GM18508 (cell line): ENCODE measurements around the gene PIH1D1.
A peak's percentile ranks its signal among the peaks of the same experiment; 100 is the strongest.

Experiments used
- ATAC-seq: cut with Tn5 transposase; IDR thresholded peaks from one replicate; pipeline ENCODE4 v1.9.1; 2021; ENCODE audit warnings: moderate number of reproducible peaks; ENCODE audit not compliant: insufficient read depth, unreplicated experiment

Gene PIH1D1

GRCh38 chr19:49451430-49452181 is at the start of gene PIH1D1:
PIH1D1 (minus strand) TSS chr19:49451814; CDS start chr19:49451574, 240 bp downstream.
- ATAC-seq, result no peak

GRCh38 chr19:49499030-49499670 is 47.5 kb upstream of the PIH1D1 start:
- no peak for ATAC-seq

DNA sequence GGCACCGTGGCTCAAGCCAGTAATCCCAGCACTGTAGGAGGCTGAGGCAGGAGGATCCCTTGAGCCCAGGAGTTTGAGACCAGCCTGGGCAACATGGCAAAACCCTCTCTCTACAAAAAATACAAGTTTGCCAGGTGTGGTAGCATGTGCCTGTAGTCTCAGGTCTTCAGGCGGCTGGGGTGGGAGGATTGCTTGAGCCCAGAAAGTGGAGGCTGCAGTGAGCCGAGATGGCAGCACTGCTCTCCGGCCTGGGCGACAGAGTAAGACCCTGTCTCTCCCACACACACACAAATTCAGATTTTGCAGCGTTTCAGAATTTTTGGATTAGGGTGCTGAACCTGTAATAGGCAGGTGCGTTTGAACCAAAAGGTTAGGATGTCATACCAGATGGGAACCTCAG is 46.9 kb upstream of the PIH1D1 start:
- no peak for ATAC-seq

GRCh38 chr19:49497789-49498103 is 46.1 kb upstream of the PIH1D1 start:
- no peak for ATAC-seq

- ATAC-seq, result no peak
Measured at GRCh38 chr19:49497047-49497788, 45.6 kb upstream of the PIH1D1 start.

GRCh38 chr19:49496574-49497008 is 45.0 kb upstream of the PIH1D1 start:
- no peak for ATAC-seq

GRCh38 chr19:49492573-49493405 is 41.2 kb upstream of the PIH1D1 start:
- ATAC-seq, result no peak

DNA sequence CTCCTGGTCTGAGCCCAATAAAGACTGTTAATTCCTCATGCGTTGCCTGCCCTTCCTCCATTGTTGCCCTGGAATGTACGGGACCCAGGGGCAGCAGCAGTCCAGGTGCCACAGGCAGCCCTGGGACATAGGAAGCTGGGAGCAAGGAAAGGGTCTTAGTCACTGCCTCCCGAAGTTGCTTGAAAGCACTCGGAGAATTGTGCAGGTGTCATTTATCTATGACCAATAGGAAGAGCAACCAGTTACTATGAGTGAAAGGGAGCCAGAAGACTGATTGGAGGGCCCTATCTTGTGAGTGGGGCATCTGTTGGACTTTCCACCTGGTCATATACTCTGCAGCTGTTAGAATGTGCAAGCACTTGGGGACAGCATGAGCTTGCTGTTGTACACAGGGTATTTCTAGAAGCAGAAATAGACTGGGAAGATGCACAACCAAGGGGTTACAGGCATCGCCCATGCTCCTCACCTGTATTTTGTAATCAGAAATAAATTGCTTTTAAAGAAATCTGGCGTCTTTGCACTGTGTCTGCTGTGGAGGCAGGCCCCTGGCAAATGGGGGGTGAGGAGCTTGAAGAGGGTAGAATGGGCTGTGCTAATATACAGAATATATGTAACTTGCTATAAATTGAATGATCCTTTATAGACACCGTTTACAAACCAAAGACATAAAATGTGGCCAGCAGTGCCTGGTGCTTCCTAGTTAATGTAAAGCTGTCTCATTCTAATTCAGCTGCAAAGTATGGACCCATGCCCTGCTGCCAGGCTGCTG is 40.4 kb upstream of the PIH1D1 start:
- ATAC-seq, result no peak

GRCh38 chr19:49491030-49491803 is 39.6 kb upstream of the PIH1D1 start:
- ATAC-seq, result no peak

GRCh38 chr19:49490287-49491029 is 38.8 kb upstream of the PIH1D1 start:
- no peak for ATAC-seq

GRCh38 chr19:49489601-49490167 is 38.1 kb upstream of the PIH1D1 start:
- no peak for ATAC-seq

- no peak for ATAC-seq
Measured at GRCh38 chr19:49488863-49489537, 37.4 kb upstream of the PIH1D1 start.

DNA sequence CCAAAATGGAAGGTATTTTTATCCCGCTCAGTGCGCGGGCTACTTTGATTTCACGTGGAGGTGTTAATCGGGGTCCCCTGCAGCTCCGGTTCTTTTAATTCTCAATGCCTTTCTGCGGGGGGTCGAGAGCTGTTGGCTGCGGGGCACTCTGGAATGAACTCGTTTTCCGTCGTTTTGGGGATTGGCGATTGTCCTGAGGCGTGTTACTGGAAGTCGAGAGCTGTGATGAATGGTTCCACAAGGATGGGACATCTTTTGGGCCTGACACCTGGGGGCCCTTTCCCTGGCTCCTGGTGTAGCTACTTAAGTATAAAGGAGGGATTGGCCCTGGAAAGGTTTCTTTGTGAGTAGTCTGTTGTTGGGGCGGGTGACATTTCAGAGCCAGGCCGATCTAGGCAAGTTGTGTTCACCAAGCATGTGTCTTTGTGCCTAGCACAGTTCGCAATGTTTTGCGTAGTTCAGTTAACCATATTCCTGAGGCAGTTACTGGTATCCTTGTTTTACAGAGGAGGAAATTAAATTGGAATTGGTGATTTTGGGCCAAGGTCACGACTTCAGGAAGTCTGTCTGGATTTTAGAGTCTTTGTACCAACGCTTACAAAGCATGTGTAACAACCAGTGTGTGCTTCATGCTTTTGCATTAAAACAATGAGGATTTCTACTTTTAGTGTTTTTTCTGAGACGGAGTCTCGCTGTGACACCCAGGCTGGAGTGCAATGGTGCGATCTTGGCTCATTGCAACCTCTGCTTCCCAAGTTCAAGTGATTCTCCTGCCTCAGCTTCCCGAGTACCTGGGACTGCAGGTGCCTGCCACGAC is 36.6 kb upstream of the PIH1D1 start:
- no peak for ATAC-seq

DNA sequence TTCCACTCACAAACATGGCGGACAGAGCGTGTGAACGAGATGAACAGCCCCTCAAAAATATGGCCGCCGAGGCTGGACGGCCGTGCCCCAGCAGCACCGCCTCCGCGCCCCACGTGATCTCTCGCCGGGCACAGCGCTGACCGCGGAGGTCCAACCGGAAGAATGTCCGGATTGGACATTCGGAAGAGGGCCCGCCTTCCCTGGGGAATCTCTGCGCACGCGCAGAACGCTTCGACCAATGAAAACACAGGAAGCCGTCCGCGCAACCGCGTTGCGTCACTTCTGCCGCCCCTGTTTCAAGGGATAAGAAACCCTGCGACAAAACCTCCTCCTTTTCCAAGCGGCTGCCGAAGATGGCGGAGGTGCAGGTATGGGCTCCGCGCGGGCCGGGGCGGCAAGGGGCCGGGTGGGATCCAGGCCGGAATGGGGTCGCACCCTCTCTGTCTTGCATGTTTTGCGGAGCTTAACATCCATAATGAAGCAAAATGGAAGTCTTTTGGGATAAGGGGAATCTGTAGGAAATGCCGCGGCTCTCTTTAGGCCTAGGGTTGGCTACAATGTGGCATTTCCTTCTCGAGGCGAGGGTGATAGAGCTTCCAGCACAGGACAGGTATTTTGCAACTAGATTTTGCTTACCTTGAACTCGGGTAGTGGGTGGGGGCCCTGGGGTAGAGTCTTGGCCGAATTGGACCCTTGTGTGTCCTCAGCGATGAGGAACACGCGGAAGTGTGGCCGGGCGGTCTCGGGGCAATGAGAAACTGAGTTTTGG is 35.8 kb upstream of the PIH1D1 start, which contains the start of gene RPL13A:
Gene RPL13A (plus strand): TSS at position 332 of the 769 bp plus-strand sequence. CDS start 22 bp downstream, at position 354.
- ATAC-seq, result peak; percentile 76

- ATAC-seq, result no peak
Measured at GRCh38 chr19:49486710-49487276, 35.2 kb upstream of the PIH1D1 start.
